Naive thymus-derived CD4-positive, alpha-beta T cell (primary cell): ENCODE measurements around the gene KIAA0930. TPM values are rescaled to one million over a fixed set of nuclear protein-coding genes. Genes with fewer than 3 reads are reported as not detected.

ENCODE experiments used
- ATAC-seq: fragments of 150-1000 bp; cut with Tn5 transposase; 2 replicates; pipeline ENCODE4 v1.10.0; 2021; ENCODE audit warnings: mild to moderate bottlenecking, moderate library complexity
- CTCF ChIA-PET: fragments of 350-600 bp; sonication (Branson Sonifier 250); formaldehyde crosslinking; loops from one replicate; lab custom pipeline; 2021; ENCODE audit warnings: antibody characterized with exemption; lab: Charles Lee
- POLR2A ChIA-PET: fragments of 350-600 bp; sonication (Branson Sonifier 250); formaldehyde crosslinking; loops from one replicate; lab custom pipeline; 2021; ENCODE audit warnings: antibody characterized with exemption, inconsistent platforms; lab: Charles Lee
- DNase-seq, 9 donors: peaks; one replicate each; pipeline versions ENCODE4 v3.0.0 to v3.0.0-alpha.2; 2020 to 2022; ENCODE audit warnings: mixed read lengths in 1 of 9
- H3K27ac ChIP-seq: one replicate; pipeline ENCODE4 v1.7.0; 2013; ENCODE audit warnings: mild to moderate bottlenecking, low read depth, low read length, moderate library complexity
- H3K27me3 ChIP-seq, 2 donors: one replicate each; pipeline ENCODE4 v1.7.0; 2013; ENCODE audit warnings: low read length in 2 of 2, mild to moderate bottlenecking in 2 of 2, moderate library complexity in 2 of 2; ENCODE audit not compliant: control insufficient read depth in 2 of 2, insufficient read depth in 2 of 2
- H3K36me3 ChIP-seq, 3 experiments: 1 replicate in 2 of 3; 2 replicates in 1 of 3; pipeline ENCODE4 v1.7.0; 2013; ENCODE audit warnings: low read length in 3 of 3, mild to moderate bottlenecking in 3 of 3, moderate library complexity in 1 of 3; ENCODE audit not compliant: insufficient read depth in 3 of 3, control insufficient read depth in 2 of 3
- H3K4me1 ChIP-seq, 2 donors: one replicate each; pipeline ENCODE4 v1.7.0; 2013; ENCODE audit warnings: low read length in 2 of 2, mild to moderate bottlenecking in 2 of 2, moderate library complexity in 1 of 2; ENCODE audit not compliant: control insufficient read depth in 2 of 2, insufficient read depth in 2 of 2
- H3K4me3 ChIP-seq: 2 replicates; pipeline ENCODE4 v1.7.0; 2013; ENCODE audit warnings: mild to moderate bottlenecking, low read length
- H3K9me3 ChIP-seq, 3 experiments: 1 replicate in 2 of 3; 2 replicates in 1 of 3; pipeline ENCODE4 v1.7.0; 2013; ENCODE audit warnings: low read length in 3 of 3; ENCODE audit not compliant: control insufficient read depth in 2 of 3
- H3K27ac Mint-ChIP-seq, 9 donors: one replicate each; pipeline ENCODE4 v1.8.0; 2020 to 2022; ENCODE audit warnings: mixed read lengths in 9 of 9, mild to moderate bottlenecking in 8 of 9, moderate library complexity in 5 of 9, inconsistent platforms in 2 of 9
- H3K27me3 Mint-ChIP-seq, 5 donors: one replicate each; pipeline ENCODE4 v1.8.0; 2021 to 2022; ENCODE audit warnings: mixed read lengths in 5 of 5, mild to moderate bottlenecking in 1 of 5
- H3K36me3 Mint-ChIP-seq, 5 donors: one replicate each; pipeline ENCODE4 v1.8.0; 2020 to 2022; ENCODE audit warnings: mixed read lengths in 5 of 5, mild to moderate bottlenecking in 3 of 5, inconsistent platforms in 1 of 5
- H3K4me1 Mint-ChIP-seq, 7 donors: one replicate each; pipeline ENCODE4 v1.8.0; 2020 to 2022; ENCODE audit warnings: mixed read lengths in 7 of 7, mild to moderate bottlenecking in 3 of 7, inconsistent platforms in 1 of 7
- H3K4me3 Mint-ChIP-seq, 10 donors: one replicate each; pipeline ENCODE4 v1.8.0; 2020 to 2022; ENCODE audit warnings: mild to moderate bottlenecking in 10 of 10, mixed read lengths in 10 of 10, moderate library complexity in 6 of 10, inconsistent platforms in 2 of 10
- H3K9me3 Mint-ChIP-seq, 11 donors: one replicate each; pipeline ENCODE4 v1.8.0; 2020 to 2022; ENCODE audit warnings: mixed read lengths in 11 of 11, mild to moderate bottlenecking in 4 of 11, inconsistent platforms in 1 of 11, moderate library complexity in 1 of 11
- intact Hi-C, 2 donors: fragments of 100-400 bp; cut with micrococcal nuclease; formaldehyde crosslinking; loops; one replicate each; pipeline ENCODE4 v1.15.1; 2023
- polyA plus RNA-seq, 2 donors: library from polyadenylated mRNA; unstranded; fragments of 300-500 nt; fragmentation: Illumina TruSeq; gene quantifications; one replicate each; pipeline ENCODE4 v1.2.3, GENCODE V29; 2021
- total RNA-seq, 6 experiments: library from RNA in 5 of 6; stranded (reverse) in 5 of 6; gene quantifications; 1 replicate in 5 of 6; 2 replicates in 1 of 6; pipeline ENCODE4 v1.2.3 and lab custom pipeline; 2021 to 2026

Gene KIAA0930
- total and polyA plus RNA-seq, 7 experiments from 2014 or later: 2.3 to 58.2 (median 21.6) TPM

DNA sequence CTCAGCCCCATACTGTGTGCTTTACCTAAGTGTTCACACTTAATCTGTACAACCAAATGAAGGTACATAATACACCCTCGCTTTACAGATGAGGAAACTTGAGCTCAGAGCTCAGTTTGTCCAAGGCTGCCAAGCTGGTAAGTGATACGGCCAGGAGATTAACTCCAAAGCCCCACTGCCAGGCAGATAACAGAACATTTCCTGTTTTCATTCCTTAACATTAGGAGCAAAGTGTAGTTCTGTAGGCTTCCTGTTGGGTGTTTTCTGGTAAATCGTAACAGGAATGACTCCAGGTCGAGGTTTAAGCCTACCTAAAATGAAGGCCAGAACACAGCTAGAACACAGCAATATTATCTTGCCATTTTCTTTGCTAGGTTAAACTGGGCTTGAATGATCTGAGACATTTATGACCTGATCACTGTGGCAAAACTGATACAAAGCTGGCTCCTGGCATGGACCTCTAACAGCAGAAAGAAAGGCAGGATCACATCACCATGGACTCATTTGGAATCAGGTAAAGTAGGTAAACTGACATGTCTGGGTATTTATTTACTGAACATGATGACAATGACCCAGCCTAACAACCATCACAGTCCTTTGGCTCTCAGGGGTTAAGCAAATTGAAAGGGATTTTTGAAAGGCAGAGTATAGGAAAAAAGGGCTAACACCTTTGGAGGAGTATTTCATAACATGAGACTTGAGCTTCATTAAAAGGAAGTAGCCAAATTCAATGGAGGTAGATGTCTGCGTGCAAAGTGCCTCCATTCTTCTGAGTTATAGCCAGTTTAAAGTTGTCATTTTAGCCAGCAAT, 80.8 kb downstream of the KIAA0930 start:
- peaks cover 0 to 23% (median 0%) of the 10 kb centered on the region in 3 experiments for H3K36me3 ChIP-seq
- H3K4me1 Mint-ChIP-seq: peaks cover 19 to 38% (median 32%) of the 10 kb centered on the region in 7 donors
- H3K27me3 Mint-ChIP-seq: no peaks in the 10 kb centered on the region
- POLR2A ChIA-PET: interaction anchor here (0.9 to 2.4 kb wide), 3 partner anchors 11 to 16 kb away, joined by 3 to 7 read pairs (median 7); no protein-coding TSS in a partner anchor
- H3K27ac ChIP-seq: no peak overlapping the region
- no peaks in the 10 kb centered on the region for H3K9me3 ChIP-seq
- no peak overlapping the region for H3K4me3 ChIP-seq
- H3K4me3 Mint-ChIP-seq: peak overlapping the region in 4 of 10 donors; percentile 13 to 49 (median 31)
- intact Hi-C loops: loop anchor here in 1 of 2 donors (5.0 kb wide), 2 partner anchors 82 to 157 kb away; partner anchors contain the start of gene KIAA0930
- H3K36me3 Mint-ChIP-seq: peaks cover 8 to 17% (median 9%) of the 10 kb centered on the region in 5 donors
- H3K9me3 Mint-ChIP-seq: no peaks in the 10 kb centered on the region
- H3K27me3 ChIP-seq: no peaks in the 10 kb centered on the region
- CTCF ChIA-PET: interaction anchor here (1.1 kb wide), 1 partner anchor 14 kb away, joined by 3 read pairs; no protein-coding TSS in a partner anchor
- H3K4me1 ChIP-seq: peaks cover 9 to 14% of the 10 kb centered on the region in 2 donors
- H3K27ac Mint-ChIP-seq: peak overlapping the region in 8 of 9 donors; percentile 10 to 71 (median 38)
- ATAC-seq: no peak
- no peak for DNase-seq

DNA sequence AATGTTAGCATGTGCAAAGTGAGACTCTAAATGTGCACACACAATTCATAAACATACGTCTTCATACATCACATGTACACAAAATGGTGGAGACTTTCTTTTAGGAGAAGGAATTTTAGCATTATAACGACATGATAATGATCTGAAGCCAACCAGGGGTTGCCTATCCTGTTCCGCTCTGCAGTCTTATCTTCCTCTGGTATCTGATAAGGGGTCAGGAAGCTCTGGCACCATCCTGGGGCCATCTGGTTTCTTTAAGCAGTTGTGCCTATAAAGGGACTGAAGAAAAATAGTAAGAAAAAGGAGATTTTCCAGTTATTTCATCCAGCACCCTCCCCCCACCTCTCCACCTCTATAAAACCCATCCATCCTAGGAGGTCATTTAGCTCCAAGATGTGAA, 82.8 kb downstream of the KIAA0930 start:
- no peak overlapping the region for H3K4me3 Mint-ChIP-seq
- ATAC-seq (no peak), DNase-seq (no peak)
- no peaks in the 10 kb centered on the region for H3K9me3 Mint-ChIP-seq
- Histone ChIP-seq H3K27me3 (no peaks in the 10 kb centered on the region), H3K4me1 (peaks cover 8 to 10% of the 10 kb centered on the region in 2 donors), H3K4me3 (no peak overlapping the region), H3K9me3 (no peaks in the 10 kb centered on the region), H3K27ac (no peak overlapping the region), H3K36me3 (peaks cover 0 to 18% (median 0%) of the 10 kb centered on the region in 3 experiments)
- H3K27ac Mint-ChIP-seq: no peak overlapping the region
- H3K4me1 Mint-ChIP-seq: peaks cover 15 to 32% (median 27%) of the 10 kb centered on the region in 7 donors
- intact Hi-C loops: no loop called here
- POLR2A ChIA-PET: interaction anchor here (0.9 kb wide), 1 partner anchor 16 kb away, joined by 3 read pairs; no protein-coding TSS in a partner anchor
- H3K36me3 Mint-ChIP-seq: peaks cover 5 to 23% (median 16%) of the 10 kb centered on the region in 5 donors
- H3K27me3 Mint-ChIP-seq: no peaks in the 10 kb centered on the region
- CTCF ChIA-PET: no interaction called here

DNA sequence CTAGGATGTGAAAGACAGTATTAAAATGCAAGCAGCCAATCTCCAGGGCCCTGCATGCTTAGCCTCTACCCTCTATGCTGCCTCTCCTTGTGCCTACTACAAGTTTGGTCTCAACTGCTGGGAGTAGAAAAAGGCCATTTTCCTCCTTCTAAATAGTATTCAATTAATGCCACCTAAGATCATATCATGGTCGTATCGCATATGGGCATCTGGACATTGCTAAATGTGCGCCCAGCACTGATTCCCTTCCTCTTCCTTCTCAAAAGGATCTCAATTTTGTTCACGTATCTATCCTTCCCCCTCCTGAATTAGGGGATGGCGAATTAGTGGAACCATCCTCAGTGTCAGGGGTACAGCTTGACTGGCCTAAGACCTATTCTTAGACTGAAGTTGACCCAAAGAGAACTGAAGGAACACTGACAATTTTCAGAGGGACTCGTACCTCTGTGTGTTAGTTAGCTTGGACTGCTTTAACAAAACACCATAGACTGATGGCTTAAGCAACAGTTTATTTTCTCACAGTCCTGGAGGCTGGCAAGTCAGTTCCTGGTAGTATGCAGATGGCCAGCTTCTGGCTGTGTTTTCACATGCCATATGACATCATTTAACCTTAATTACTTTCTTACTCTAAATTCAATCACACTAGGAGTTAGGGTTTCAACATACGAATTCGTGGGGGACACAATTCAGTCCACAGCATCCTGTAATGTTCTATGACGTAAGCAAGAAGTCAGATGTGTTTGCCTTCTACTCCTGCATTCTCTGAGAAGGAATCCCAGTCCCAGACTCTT, 85.4 kb downstream of the KIAA0930 start:
- H3K4me3 ChIP-seq: no peak overlapping the region
- no peak for ATAC-seq
- POLR2A ChIA-PET: no interaction called here
- H3K4me3 Mint-ChIP-seq: no peak overlapping the region
- no peaks in the 10 kb centered on the region for H3K27me3 Mint-ChIP-seq
- H3K27ac ChIP-seq: no peak overlapping the region
- peaks cover 11 to 38% (median 28%) of the 10 kb centered on the region in 5 donors for H3K36me3 Mint-ChIP-seq
- DNase-seq: no peak
- no peaks in the 10 kb centered on the region for H3K9me3 ChIP-seq
- peak overlapping the region in 1 of 9 donors; percentile 45 for H3K27ac Mint-ChIP-seq
- H3K4me1 ChIP-seq: peaks cover 4 to 8% of the 10 kb centered on the region in 2 donors
- H3K36me3 ChIP-seq: peaks cover 0 to 18% (median 0%) of the 10 kb centered on the region in 3 experiments
- CTCF ChIA-PET: no interaction called here
- no peaks in the 10 kb centered on the region for H3K27me3 ChIP-seq
- peaks cover 13 to 21% (median 16%) of the 10 kb centered on the region in 7 donors for H3K4me1 Mint-ChIP-seq
- H3K9me3 Mint-ChIP-seq: no peaks in the 10 kb centered on the region
- intact Hi-C loops: no loop called here

DNA sequence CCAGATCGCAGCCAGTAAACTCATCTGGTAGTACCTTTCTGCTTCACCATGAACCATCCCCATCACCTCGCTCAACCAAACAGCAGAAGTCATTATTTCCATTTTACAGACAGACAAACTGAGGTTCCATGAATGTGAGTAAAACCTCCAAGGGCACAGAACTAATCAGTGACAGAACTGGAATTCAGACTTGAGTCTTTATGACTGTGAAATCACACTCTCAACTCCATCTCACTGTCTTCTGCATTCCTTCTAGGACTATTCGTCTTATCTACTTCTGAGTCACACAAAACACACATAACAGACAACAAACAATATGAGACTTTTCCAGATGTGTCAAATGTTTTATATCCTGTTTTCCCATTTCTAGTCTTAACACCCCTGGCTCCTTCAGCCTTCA, 86.3 kb downstream of the KIAA0930 start:
- Histone ChIP-seq H3K27ac (no peak overlapping the region), H3K9me3 (no peaks in the 10 kb centered on the region), H3K36me3 (peaks cover 0 to 18% (median 0%) of the 10 kb centered on the region in 3 experiments), H3K27me3 (no peaks in the 10 kb centered on the region), H3K4me1 (no peaks in the 10 kb centered on the region), H3K4me3 (no peak overlapping the region)
- intact Hi-C loops: no loop called here
- ChIA-PET CTCF (no interaction called here), POLR2A (interaction anchor here (0.6 to 1.1 kb wide), 2 partner anchors 9 to 44 kb away, joined by 3 read pairs; partner anchors contain the start of gene NUP50)
- Mint-ChIP-seq H3K4me1 (peaks cover 5 to 17% (median 8%) of the 10 kb centered on the region in 7 donors), H3K4me3 (no peak overlapping the region), H3K27ac (peak overlapping the region in 1 of 9 donors; percentile 49), H3K9me3 (no peaks in the 10 kb centered on the region), H3K27me3 (no peaks in the 10 kb centered on the region), H3K36me3 (peaks cover 11 to 40% (median 28%) of the 10 kb centered on the region in 5 donors)
- ATAC-seq (no peak), DNase-seq (no peak)

DNA sequence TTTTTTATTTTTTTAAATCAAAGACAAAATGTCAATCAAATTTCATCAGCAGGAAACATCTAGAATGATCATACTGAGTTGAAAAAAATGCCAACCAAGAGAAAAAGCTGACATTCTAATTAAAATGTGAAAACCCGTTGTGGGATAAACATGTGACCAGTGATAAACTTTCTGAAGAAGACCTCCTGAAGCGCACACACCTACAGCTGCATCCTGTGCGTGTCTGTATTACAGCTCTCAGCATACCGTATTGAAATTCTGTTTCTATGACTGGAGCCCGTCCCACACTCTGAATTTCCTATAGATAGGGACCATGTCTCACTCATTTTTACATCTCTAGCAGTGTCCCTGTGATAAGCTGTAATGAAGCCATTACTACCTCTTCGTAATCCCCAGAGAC, 89.2 kb downstream of the KIAA0930 start:
- H3K4me1 Mint-ChIP-seq: peaks cover 5 to 16% (median 8%) of the 10 kb centered on the region in 7 donors
- H3K9me3 ChIP-seq: no peaks in the 10 kb centered on the region
- POLR2A ChIA-PET: interaction anchor here (0.7 kb wide), 1 partner anchor 104 kb away, joined by 7 read pairs; no protein-coding TSS in a partner anchor
- H3K27ac Mint-ChIP-seq: no peak overlapping the region
- H3K4me1 ChIP-seq: no peaks in the 10 kb centered on the region
- DNase-seq (no peak), ATAC-seq (no peak)
- peaks cover 7 to 33% (median 19%) of the 10 kb centered on the region in 5 donors for H3K36me3 Mint-ChIP-seq
- peaks cover 0 to 4% (median 0%) of the 10 kb centered on the region in 3 experiments for H3K36me3 ChIP-seq
- H3K27me3 Mint-ChIP-seq: no peaks in the 10 kb centered on the region
- no peaks in the 10 kb centered on the region for H3K9me3 Mint-ChIP-seq
- no peak overlapping the region for H3K4me3 ChIP-seq
- intact Hi-C loops: no loop called here
- no peak overlapping the region for H3K4me3 Mint-ChIP-seq
- CTCF ChIA-PET: no interaction called here
- no peaks in the 10 kb centered on the region for H3K27me3 ChIP-seq
- no peak overlapping the region for H3K27ac ChIP-seq

DNA sequence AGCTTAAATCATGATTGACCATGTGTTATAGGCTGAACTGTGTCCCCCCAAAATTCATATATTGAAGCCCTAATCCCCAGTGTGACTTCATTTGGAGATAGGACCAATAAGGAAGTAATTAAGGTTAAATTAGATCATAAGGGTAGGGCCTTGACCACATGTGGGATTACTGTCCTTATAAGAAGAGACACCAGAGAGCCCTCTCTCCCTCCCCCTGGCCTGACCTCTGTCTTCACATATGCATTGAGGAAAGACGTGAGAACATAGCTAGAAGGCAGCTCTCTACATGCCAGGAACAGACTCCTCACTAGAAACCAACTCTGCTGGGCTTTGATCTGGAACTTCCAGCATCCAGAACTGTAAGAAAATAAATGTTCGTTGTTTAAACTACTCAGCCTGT, 90.6 kb downstream of the KIAA0930 start:
- Histone ChIP-seq H3K9me3 (no peaks in the 10 kb centered on the region), H3K27me3 (no peaks in the 10 kb centered on the region), H3K36me3 (peaks cover 0 to 1% (median 0%) of the 10 kb centered on the region in 3 experiments), H3K4me1 (no peaks in the 10 kb centered on the region), H3K4me3 (no peak overlapping the region), H3K27ac (no peak overlapping the region)
- peaks cover 7 to 33% (median 18%) of the 10 kb centered on the region in 5 donors for H3K36me3 Mint-ChIP-seq
- CTCF ChIA-PET: no interaction called here
- DNase-seq (no peak), ATAC-seq (no peak)
- H3K4me3 Mint-ChIP-seq: no peak overlapping the region
- H3K27ac Mint-ChIP-seq: no peak overlapping the region
- intact Hi-C loops: no loop called here
- H3K9me3 Mint-ChIP-seq: no peaks in the 10 kb centered on the region
- POLR2A ChIA-PET: no interaction called here
- H3K27me3 Mint-ChIP-seq: no peaks in the 10 kb centered on the region
- H3K4me1 Mint-ChIP-seq: peaks cover 5 to 16% (median 8%) of the 10 kb centered on the region in 7 donors
